ENCODE data around the gene AGER. TPM values are rescaled to one million over a fixed set of nuclear protein-coding genes. Genes with fewer than 3 reads are reported as not detected.

The AGER gene
- total RNA-seq, 1 donor from 2014 or later = 4.1 TPM

- no peak for DNase-seq (ENCODE audit: extremely low spot score, unreplicated experiment)
- Mint-ChIP-seq H3K4me1 (ENCODE audit: unreplicated experiment) (peaks cover 20% of the 10 kb centered on the region), H3K36me3 (ENCODE audit: unreplicated experiment) (no peaks in the 10 kb centered on the region), H3K4me3 (ENCODE audit: unreplicated experiment) (no peak overlapping the region), H3K9me3 (ENCODE audit: unreplicated experiment) (no peaks in the 10 kb centered on the region), H3K27me3 (ENCODE audit: unreplicated experiment) (no peaks in the 10 kb centered on the region), H3K27ac (ENCODE audit: unreplicated experiment) (peak overlapping the region; percentile 33)
- no peak for TF ChIP-seq CTCF (IDR thresholded peaks at IDR 0.05)
Measured at GRCh38 chr6:32133786-32134185, 50.3 kb downstream of the AGER start.

GRCh38 chr6:32132110-32132509 is 51.9 kb downstream of the AGER start:
- Mint-ChIP-seq H3K36me3 (ENCODE audit: unreplicated experiment) (no peaks in the 10 kb centered on the region), H3K9me3 (ENCODE audit: unreplicated experiment) (no peaks in the 10 kb centered on the region), H3K4me1 (ENCODE audit: unreplicated experiment) (peaks cover 29% of the 10 kb centered on the region), H3K27me3 (ENCODE audit: unreplicated experiment) (no peaks in the 10 kb centered on the region), H3K27ac (ENCODE audit: unreplicated experiment) (no peak overlapping the region), H3K4me3 (ENCODE audit: unreplicated experiment) (no peak overlapping the region)
- DNase-seq (ENCODE audit: extremely low spot score, unreplicated experiment) = no peak
- TF ChIP-seq CTCF (IDR thresholded peaks at IDR 0.05) = no peak

- DNase-seq (ENCODE audit: extremely low spot score, unreplicated experiment) = no peak
- Mint-ChIP-seq H3K27me3 (ENCODE audit: unreplicated experiment) (no peaks in the 10 kb centered on the region), H3K36me3 (ENCODE audit: unreplicated experiment) (no peaks in the 10 kb centered on the region), H3K9me3 (ENCODE audit: unreplicated experiment) (no peaks in the 10 kb centered on the region), H3K4me1 (ENCODE audit: unreplicated experiment) (peaks cover 35% of the 10 kb centered on the region), H3K27ac (ENCODE audit: unreplicated experiment) (no peak overlapping the region), H3K4me3 (ENCODE audit: unreplicated experiment) (peak overlapping the region; percentile 44)
- TF ChIP-seq CTCF (IDR thresholded peaks at IDR 0.05) = no peak
Measured at GRCh38 chr6:32131439-32131948, 52.6 kb downstream of the AGER start.

Small RNA genes lying within 50 kb of the gene (microRNA-seq; reads per million reads assigned to microRNA genes)
- 2.2 reads per million for gene MIR6721 (ENCODE audit: unreplicated experiment)
- gene MIR6833 (ENCODE audit: unreplicated experiment) = not detected

Other genes starting within 250 kb of the AGER start
- 4.2 and 6.9 TPM in 2 replicates for gene CFB, start 238.2 kb downstream of the AGER start, total RNA-seq
- 59.3 and 66.8 TPM in 2 replicates for gene NELFE, start 225.3 kb downstream of the AGER start, total RNA-seq
- 69.3 and 84.3 TPM in 2 replicates for gene SKIC2, start 225.1 kb downstream of the AGER start, total RNA-seq
- 28.6 and 30.8 TPM in 2 replicates for gene DXO, start 212.1 kb downstream of the AGER start, total RNA-seq
- 13.5 and 15.2 TPM in 2 replicates for gene C4A, start 202.2 kb downstream of the AGER start, total RNA-seq
- 10.5 and 11.8 TPM in 2 replicates for gene C4B, start 169.5 kb downstream of the AGER start, total RNA-seq
- 0.30 and 0.44 TPM in 2 replicates for gene CYP21A2, start 145.8 kb downstream of the AGER start, total RNA-seq
- 13.1 and 13.9 TPM in 2 replicates for gene TNXB, start 74.9 kb downstream of the AGER start, total RNA-seq
- 109 and 116 TPM in 2 replicates for gene ATF6B, start 56.0 kb downstream of the AGER start, total RNA-seq
- 5.3 and 7.5 TPM in 2 replicates for gene FKBPL, start 54.0 kb downstream of the AGER start, total RNA-seq
- gene PRRT1, start 32.3 kb downstream of the AGER start, total RNA-seq = 1.2 and 2.1 TPM in 2 replicates
- gene PPT2, start 30.1 kb downstream of the AGER start, total RNA-seq = 40.8 and 45.5 TPM in 2 replicates
- 21.4 and 22.8 TPM in 2 replicates for gene EGFL8, start 19.7 kb downstream of the AGER start, total RNA-seq
- gene AGPAT1, start 8.2 kb downstream of the AGER start, total RNA-seq = 81.1 and 82.6 TPM in 2 replicates
- gene RNF5, start 5.8 kb downstream of the AGER start, total RNA-seq = 47.1 and 51.6 TPM in 2 replicates
- gene PBX2, start 5.9 kb upstream of the AGER start, total RNA-seq = 71.4 and 77.1 TPM in 2 replicates
- 7.5 TPM in 2 replicates for gene GPSM3, start 8.4 kb upstream of the AGER start, total RNA-seq
- gene NOTCH4, start 39.8 kb upstream of the AGER start, total RNA-seq = 0.83 and 1.5 TPM in 2 replicates
- gene TSBP1, start 187.7 kb upstream of the AGER start, total RNA-seq = not detected in 2 replicates
- not detected in 2 replicates for gene BTNL2, start 222.9 kb upstream of the AGER start, total RNA-seq

All from osteocyte (in vitro differentiated cells).